ENCODE results near the gene RND1. TPM values are rescaled to one million over a fixed set of nuclear protein-coding genes. Genes with fewer than 3 reads are reported as not detected.
"Not testable (repeated sequence)": the region's sequence is repeated elsewhere in the genome, so short reads cannot be mapped to it uniquely, and the experiment has no call there.

RND1 gene
- total RNA-seq, 1 donor from 2014 or later, result under 0.01 TPM

DNA sequence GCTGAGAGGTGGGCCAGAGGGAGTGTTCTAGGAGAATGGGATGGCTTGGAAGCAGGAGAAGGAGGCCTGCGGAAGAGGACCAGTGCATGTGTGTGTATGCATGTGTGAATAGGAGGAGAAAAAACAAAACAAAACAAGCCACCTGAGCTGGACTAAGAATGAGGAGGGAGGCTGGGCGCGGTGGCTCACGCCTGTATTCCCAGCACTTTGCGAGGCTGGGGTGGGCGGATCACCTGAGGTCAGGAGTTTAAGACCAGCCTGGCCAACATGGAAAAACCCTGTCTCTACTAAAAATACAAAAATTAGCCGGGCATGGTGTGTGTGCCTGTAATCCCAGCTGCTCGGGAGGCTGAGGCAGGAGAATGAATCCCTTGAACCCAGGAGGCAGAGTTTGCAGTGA, 7.9 kb upstream of the RND1 start:
- H3K27ac ChIP-seq (ENCODE audit: low read depth, low read length); H3K4me3 ChIP-seq (ENCODE audit: low read length in 3 of 3); H3K9me3 ChIP-seq (ENCODE audit: control insufficient read depth in 3 of 3, low read length in 3 of 3); H3K4me1 ChIP-seq (ENCODE audit: control insufficient read depth in 3 of 3, insufficient read depth in 3 of 3, low read length in 3 of 3); H3K9ac ChIP-seq (ENCODE audit: low read depth in 1 of 3, low read length in 3 of 3); H3K36me3 ChIP-seq (ENCODE audit: control insufficient read depth in 3 of 3, insufficient read depth in 3 of 3, low read length in 3 of 3); H3K27me3 ChIP-seq (ENCODE audit: control insufficient read depth in 3 of 3, insufficient read depth in 3 of 3, low read length in 3 of 3): not testable (repeated sequence)

DNA sequence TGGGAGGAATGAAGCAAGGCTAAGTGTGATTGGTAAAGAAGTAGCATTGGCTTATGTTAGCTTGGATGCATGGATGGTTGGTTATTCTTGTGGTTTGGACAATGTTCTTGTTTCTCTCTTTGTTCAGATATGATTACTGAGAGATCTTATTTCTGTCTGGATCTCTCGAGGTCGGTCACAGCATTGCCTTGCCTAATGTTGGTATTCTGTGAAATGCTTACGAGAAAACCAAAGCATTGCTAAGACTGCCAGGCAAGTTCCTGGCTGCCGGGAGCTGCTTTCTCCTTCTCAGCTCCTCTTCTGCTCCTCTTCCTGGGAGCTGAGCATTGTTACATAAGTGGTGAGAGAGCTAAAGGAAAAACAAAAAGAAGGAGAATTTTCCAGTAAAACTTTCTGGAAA, 7.4 kb upstream of the RND1 start:
- H3K9ac ChIP-seq (ENCODE audit: low read depth in 1 of 3, low read length in 3 of 3), result no peak overlapping the region
- no peak overlapping the region for H3K4me3 ChIP-seq (ENCODE audit: low read length in 3 of 3)
- H3K27ac ChIP-seq (ENCODE audit: low read depth, low read length), result no peak overlapping the region
- no peaks in the 10 kb centered on the region for H3K4me1 ChIP-seq (ENCODE audit: control insufficient read depth in 3 of 3, insufficient read depth in 3 of 3, low read length in 3 of 3)
- H3K9me3 ChIP-seq (ENCODE audit: control insufficient read depth in 3 of 3, low read length in 3 of 3), result no peaks in the 10 kb centered on the region
- no peaks in the 10 kb centered on the region for H3K36me3 ChIP-seq (ENCODE audit: control insufficient read depth in 3 of 3, insufficient read depth in 3 of 3, low read length in 3 of 3)
- H3K27me3 ChIP-seq (ENCODE audit: control insufficient read depth in 3 of 3, insufficient read depth in 3 of 3, low read length in 3 of 3), result no peaks in the 10 kb centered on the region

DNA sequence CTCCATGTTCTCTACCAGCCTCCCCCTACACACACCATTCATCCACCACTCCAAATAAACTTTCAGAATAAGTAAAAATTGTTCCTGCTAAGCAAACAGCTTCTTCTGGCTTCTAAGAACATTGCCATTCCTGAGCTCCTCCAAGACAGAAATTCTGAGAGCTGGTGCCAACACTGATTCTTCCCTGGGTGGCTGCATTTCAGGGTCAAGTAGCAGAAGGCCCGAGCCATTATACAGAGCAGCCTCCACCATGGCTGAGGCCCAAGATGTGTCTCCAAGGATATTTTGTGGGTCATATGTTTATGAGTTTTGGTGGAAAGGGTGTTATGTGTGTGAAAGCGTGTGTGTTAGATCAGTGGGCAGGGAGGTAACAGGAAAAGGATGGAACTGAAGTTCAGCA, 3.5 kb upstream of the RND1 start:
- Histone ChIP-seq H3K9ac (ENCODE audit: low read depth in 1 of 3, low read length in 3 of 3) (no peak overlapping the region), H3K27ac (ENCODE audit: low read depth, low read length) (no peak overlapping the region), H3K4me1 (ENCODE audit: control insufficient read depth in 3 of 3, insufficient read depth in 3 of 3, low read length in 3 of 3) (peaks cover 8 to 11% (median 9%) of the 10 kb centered on the region in 3 donors), H3K9me3 (ENCODE audit: control insufficient read depth in 3 of 3, low read length in 3 of 3) (no peaks in the 10 kb centered on the region), H3K4me3 (ENCODE audit: low read length in 3 of 3) (no peak overlapping the region), H3K36me3 (ENCODE audit: control insufficient read depth in 3 of 3, insufficient read depth in 3 of 3, low read length in 3 of 3) (no peaks in the 10 kb centered on the region), H3K27me3 (ENCODE audit: control insufficient read depth in 3 of 3, insufficient read depth in 3 of 3, low read length in 3 of 3) (peaks cover 9 to 14% (median 12%) of the 10 kb centered on the region in 3 donors)

DNA sequence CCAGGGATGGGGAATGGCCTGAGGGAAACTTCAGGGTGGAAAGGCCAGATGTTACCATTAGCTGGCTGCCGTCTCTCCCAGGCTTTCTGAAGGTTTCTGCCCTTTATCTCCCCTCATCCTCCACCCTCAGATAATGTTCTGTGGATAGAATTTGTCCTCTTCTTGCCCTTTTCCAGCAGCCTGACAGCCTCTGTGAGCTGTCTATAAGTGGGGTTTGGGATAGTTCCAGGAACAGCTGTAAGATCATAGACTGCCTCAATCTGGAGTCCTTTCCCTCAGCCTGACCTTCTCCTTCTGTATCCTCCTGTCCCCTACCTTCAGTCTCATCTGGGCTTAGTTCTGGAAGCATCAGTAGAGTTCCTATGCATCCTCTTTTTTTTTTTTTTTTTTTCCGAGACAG, 2.8 kb upstream of the RND1 start:
- Histone ChIP-seq H3K4me1 (ENCODE audit: control insufficient read depth in 3 of 3, insufficient read depth in 3 of 3, low read length in 3 of 3) (peaks cover 8 to 11% (median 9%) of the 10 kb centered on the region in 3 donors), H3K4me3 (ENCODE audit: low read length in 3 of 3) (no peak overlapping the region), H3K27me3 (ENCODE audit: control insufficient read depth in 3 of 3, insufficient read depth in 3 of 3, low read length in 3 of 3) (peaks cover 13 to 19% (median 18%) of the 10 kb centered on the region in 3 donors), H3K9ac (ENCODE audit: low read depth in 1 of 3, low read length in 3 of 3) (no peak overlapping the region), H3K9me3 (ENCODE audit: control insufficient read depth in 3 of 3, low read length in 3 of 3) (no peaks in the 10 kb centered on the region), H3K36me3 (ENCODE audit: control insufficient read depth in 3 of 3, insufficient read depth in 3 of 3, low read length in 3 of 3) (no peaks in the 10 kb centered on the region), H3K27ac (ENCODE audit: low read depth, low read length) (no peak overlapping the region)

DNA sequence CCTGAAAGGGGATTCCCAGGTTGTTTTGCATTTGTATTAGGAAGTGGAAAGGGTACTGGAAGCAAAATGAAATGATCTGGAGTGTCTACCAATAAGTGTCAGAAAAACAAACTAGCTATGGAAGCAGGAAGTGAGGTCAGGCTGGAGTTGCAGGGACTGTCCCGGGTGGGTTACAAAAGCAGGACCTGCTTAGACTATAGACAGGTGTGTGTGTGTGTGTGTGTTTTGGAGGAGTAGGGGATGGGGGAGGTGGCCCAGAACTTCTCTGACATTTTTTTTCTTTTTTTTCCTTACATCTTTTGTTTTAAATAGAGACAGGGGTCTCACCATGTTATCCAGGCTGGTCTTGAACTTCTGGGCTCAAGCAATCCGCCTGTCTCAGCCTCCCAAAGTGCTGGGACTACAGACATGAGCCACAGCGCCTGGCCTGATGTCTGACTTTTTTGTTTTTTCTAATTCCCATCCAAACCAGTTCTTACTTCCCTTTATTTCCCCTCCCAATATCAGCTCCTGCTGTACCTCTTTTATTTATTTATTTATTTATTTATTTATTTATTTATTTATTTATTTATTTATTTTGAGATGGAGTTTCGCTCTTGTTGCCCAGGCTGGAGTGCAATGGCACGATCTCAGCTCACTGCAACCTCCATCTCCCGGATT, 512 bp upstream of the RND1 start:
- Histone ChIP-seq H3K36me3 (ENCODE audit: control insufficient read depth in 3 of 3, insufficient read depth in 3 of 3, low read length in 3 of 3) (no peaks in the 10 kb centered on the region), H3K27me3 (ENCODE audit: control insufficient read depth in 3 of 3, insufficient read depth in 3 of 3, low read length in 3 of 3) (peaks cover 20 to 35% (median 27%) of the 10 kb centered on the region in 3 donors), H3K9ac (ENCODE audit: low read depth in 1 of 3, low read length in 3 of 3) (no peak overlapping the region), H3K4me3 (ENCODE audit: low read length in 3 of 3) (peak overlapping the region; percentile 44 to 85 (median 78)), H3K27ac (ENCODE audit: low read depth, low read length) (peak overlapping the region; percentile 5), H3K9me3 (ENCODE audit: control insufficient read depth in 3 of 3, low read length in 3 of 3) (no peaks in the 10 kb centered on the region), H3K4me1 (ENCODE audit: control insufficient read depth in 3 of 3, insufficient read depth in 3 of 3, low read length in 3 of 3) (peaks cover 8 to 11% (median 9%) of the 10 kb centered on the region in 3 donors)

DNA sequence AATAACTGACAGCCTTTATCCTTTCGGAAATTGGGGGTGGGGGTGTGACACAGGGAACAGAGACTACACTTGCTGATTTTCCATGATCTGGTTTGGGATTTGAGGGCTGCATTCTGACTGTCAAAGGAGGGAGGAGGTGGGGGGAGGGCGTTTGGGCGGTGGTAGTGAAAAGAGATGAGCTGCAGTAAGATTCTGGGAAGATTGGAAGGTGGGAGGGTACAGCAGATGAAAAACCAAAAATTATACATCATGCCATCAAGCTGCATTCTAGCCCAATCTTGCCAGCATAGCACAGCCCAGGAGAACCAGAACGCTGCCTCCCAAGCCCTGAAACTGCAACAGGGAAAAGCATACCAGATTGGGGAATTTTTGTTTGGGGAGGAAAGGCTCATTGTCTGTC, 2.4 kb downstream of the RND1 start:
- no peak overlapping the region for H3K27ac ChIP-seq (ENCODE audit: low read depth, low read length)
- no peaks in the 10 kb centered on the region for H3K9me3 ChIP-seq (ENCODE audit: control insufficient read depth in 3 of 3, low read length in 3 of 3)
- no peak overlapping the region for H3K9ac ChIP-seq (ENCODE audit: low read depth in 1 of 3, low read length in 3 of 3)
- H3K36me3 ChIP-seq (ENCODE audit: control insufficient read depth in 3 of 3, insufficient read depth in 3 of 3, low read length in 3 of 3), result no peaks in the 10 kb centered on the region
- H3K27me3 ChIP-seq (ENCODE audit: control insufficient read depth in 3 of 3, insufficient read depth in 3 of 3, low read length in 3 of 3), result peaks cover 20 to 35% (median 27%) of the 10 kb centered on the region in 3 donors
- no peak overlapping the region for H3K4me3 ChIP-seq (ENCODE audit: low read length in 3 of 3)
- H3K4me1 ChIP-seq (ENCODE audit: control insufficient read depth in 3 of 3, insufficient read depth in 3 of 3, low read length in 3 of 3), result peaks cover 8 to 11% (median 9%) of the 10 kb centered on the region in 3 donors

DNA sequence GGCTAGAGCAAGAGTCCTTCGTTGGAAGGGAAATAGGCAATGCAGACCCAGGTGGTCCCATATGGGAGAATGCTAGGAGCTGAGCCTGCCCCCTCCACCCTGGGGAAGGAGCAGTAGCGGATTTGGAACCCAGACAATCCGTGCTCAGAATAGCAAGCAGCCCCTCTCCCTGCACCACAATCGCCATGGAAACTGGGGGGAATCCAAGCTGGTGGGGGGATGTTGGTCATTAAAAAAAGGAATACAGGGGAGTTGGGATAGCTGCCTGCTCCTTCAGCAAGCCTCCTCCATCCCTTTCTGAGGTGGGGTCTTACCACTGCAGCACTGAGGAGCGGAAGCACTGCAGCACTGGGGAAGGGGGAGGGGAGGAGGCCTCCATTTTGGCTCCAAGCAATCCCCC, 2.9 kb downstream of the RND1 start:
- H3K27me3 ChIP-seq (ENCODE audit: control insufficient read depth in 3 of 3, insufficient read depth in 3 of 3, low read length in 3 of 3), result peaks cover 20 to 35% (median 27%) of the 10 kb centered on the region in 3 donors
- H3K27ac ChIP-seq (ENCODE audit: low read depth, low read length), result no peak overlapping the region
- H3K36me3 ChIP-seq (ENCODE audit: control insufficient read depth in 3 of 3, insufficient read depth in 3 of 3, low read length in 3 of 3), result no peaks in the 10 kb centered on the region
- H3K4me3 ChIP-seq (ENCODE audit: low read length in 3 of 3), result no peak overlapping the region
- no peaks in the 10 kb centered on the region for H3K9me3 ChIP-seq (ENCODE audit: control insufficient read depth in 3 of 3, low read length in 3 of 3)
- H3K9ac ChIP-seq (ENCODE audit: low read depth in 1 of 3, low read length in 3 of 3), result no peak overlapping the region
- peaks cover 8 to 11% (median 9%) of the 10 kb centered on the region in 3 donors for H3K4me1 ChIP-seq (ENCODE audit: control insufficient read depth in 3 of 3, insufficient read depth in 3 of 3, low read length in 3 of 3)

DNA sequence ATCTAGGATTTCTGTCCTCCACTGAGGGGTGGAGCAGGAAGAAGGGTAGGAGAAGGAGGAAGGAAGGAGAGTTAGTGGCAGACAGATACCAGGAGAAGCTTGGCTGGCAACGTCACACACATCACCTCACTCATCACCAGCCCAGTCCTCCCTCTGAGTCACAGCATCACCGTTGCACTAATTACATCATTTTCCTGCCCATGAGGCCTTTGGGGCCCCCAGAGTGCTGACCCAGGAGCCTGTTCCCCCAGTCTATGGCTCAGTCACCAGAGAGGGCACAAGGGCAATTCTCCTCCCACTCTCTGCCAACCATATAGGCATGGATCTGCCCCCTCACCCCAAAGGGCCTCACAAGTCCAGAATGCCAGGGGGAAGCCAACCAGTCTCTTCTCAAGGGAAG, 4.6 kb downstream of the RND1 start:
- Histone ChIP-seq H3K4me3 (ENCODE audit: low read length in 3 of 3) (no peak overlapping the region), H3K9me3 (ENCODE audit: control insufficient read depth in 3 of 3, low read length in 3 of 3) (no peaks in the 10 kb centered on the region), H3K27me3 (ENCODE audit: control insufficient read depth in 3 of 3, insufficient read depth in 3 of 3, low read length in 3 of 3) (peaks cover 20 to 35% (median 27%) of the 10 kb centered on the region in 3 donors), H3K9ac (ENCODE audit: low read depth in 1 of 3, low read length in 3 of 3) (no peak overlapping the region), H3K36me3 (ENCODE audit: control insufficient read depth in 3 of 3, insufficient read depth in 3 of 3, low read length in 3 of 3) (no peaks in the 10 kb centered on the region), H3K27ac (ENCODE audit: low read depth, low read length) (no peak overlapping the region), H3K4me1 (ENCODE audit: control insufficient read depth in 3 of 3, insufficient read depth in 3 of 3, low read length in 3 of 3) (peaks cover 8 to 11% (median 9%) of the 10 kb centered on the region in 3 donors)

DNA sequence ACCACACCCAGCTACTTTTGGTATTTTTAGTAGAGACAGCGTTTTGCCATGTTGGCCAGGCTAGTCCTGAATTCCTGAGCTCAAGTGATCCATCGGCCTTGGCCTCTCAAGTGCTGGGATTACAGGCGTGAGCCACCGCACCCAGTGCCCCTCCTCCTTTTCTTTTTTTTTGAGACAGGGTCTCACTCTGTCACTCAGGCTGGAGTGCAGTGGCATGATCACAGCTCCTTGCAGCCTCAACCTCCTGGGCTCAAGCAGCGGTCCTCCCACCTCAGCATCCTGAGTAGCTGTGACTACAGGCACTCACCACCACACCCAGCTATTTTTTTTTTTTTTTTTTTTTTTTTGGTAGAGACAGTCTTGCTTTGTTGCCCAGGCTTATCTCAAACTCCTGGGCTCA, 5.4 kb downstream of the RND1 start:
- H3K4me1 ChIP-seq (ENCODE audit: control insufficient read depth in 3 of 3, insufficient read depth in 3 of 3, low read length in 3 of 3); H3K9me3 ChIP-seq (ENCODE audit: control insufficient read depth in 3 of 3, low read length in 3 of 3); H3K9ac ChIP-seq (ENCODE audit: low read depth in 1 of 3, low read length in 3 of 3); H3K36me3 ChIP-seq (ENCODE audit: control insufficient read depth in 3 of 3, insufficient read depth in 3 of 3, low read length in 3 of 3); H3K27ac ChIP-seq (ENCODE audit: low read depth, low read length); H3K4me3 ChIP-seq (ENCODE audit: low read length in 3 of 3): not testable (repeated sequence)
- peaks cover 18 to 33% (median 23%) of the 10 kb centered on the region in 3 donors for H3K27me3 ChIP-seq (ENCODE audit: control insufficient read depth in 3 of 3, insufficient read depth in 3 of 3, low read length in 3 of 3)

DNA sequence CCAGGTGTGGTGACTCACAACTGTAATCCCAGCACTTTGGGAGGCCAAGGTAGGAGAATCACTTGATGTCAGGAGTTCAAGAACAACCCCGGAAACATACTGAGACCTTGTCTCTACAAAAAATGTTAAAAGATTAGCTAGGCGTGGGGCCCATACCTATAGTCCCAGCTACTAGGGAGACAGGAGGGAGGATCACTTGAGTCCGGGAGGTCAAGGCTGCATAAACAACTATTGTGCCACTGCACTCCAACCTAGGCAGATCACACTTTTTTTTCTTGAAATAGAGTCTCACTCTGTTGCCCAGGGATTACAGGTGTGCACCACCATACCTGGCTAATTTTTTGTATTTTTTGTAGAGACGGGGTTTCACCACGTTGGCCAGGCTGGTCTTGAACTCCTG, 6.1 kb downstream of the RND1 start:
- no peak overlapping the region for H3K27ac ChIP-seq (ENCODE audit: low read depth, low read length)
- no peak overlapping the region for H3K9ac ChIP-seq (ENCODE audit: low read depth in 1 of 3, low read length in 3 of 3)
- H3K4me1 ChIP-seq (ENCODE audit: control insufficient read depth in 3 of 3, insufficient read depth in 3 of 3, low read length in 3 of 3), result peaks cover 0 to under 1% (median 0%) of the 10 kb centered on the region in 3 donors
- H3K27me3 ChIP-seq (ENCODE audit: control insufficient read depth in 3 of 3, insufficient read depth in 3 of 3, low read length in 3 of 3), result peaks cover 12 to 27% (median 17%) of the 10 kb centered on the region in 3 donors
- H3K9me3 ChIP-seq (ENCODE audit: control insufficient read depth in 3 of 3, low read length in 3 of 3), result no peaks in the 10 kb centered on the region
- no peaks in the 10 kb centered on the region for H3K36me3 ChIP-seq (ENCODE audit: control insufficient read depth in 3 of 3, insufficient read depth in 3 of 3, low read length in 3 of 3)
- no peak overlapping the region for H3K4me3 ChIP-seq (ENCODE audit: low read length in 3 of 3)

Measured in skeletal muscle tissue (tissue), 4 donors.